Ovary (tissue), 9 donors: ENCODE measurements around the gene JSRP1. TPM values are rescaled to one million over a fixed set of nuclear protein-coding genes. Genes with fewer than 3 reads are reported as not detected.

Experiments used
- DNase-seq, 5 donors: peaks; one replicate each; pipeline ENCODE4 v3.0.0-alpha.2; 2019 to 2020
- H3K27ac ChIP-seq, 2 donors: fragments of 200-600 bp; one replicate each; pipeline versions ENCODE4 v1.5.1 to v1.8.0; 2019 to 2022
- H3K27me3 ChIP-seq: fragments of 200-600 bp; one replicate; pipeline ENCODE4 v1.8.0; 2022
- H3K36me3 ChIP-seq: fragments of 200-600 bp; sonication (generic); one replicate; pipeline ENCODE4 v1.5.1; 2019
- H3K4me1 ChIP-seq: one replicate; pipeline ENCODE4 v1.8.1; 2013; ENCODE audit warnings: mild to moderate bottlenecking, moderate library complexity; ENCODE audit not compliant: insufficient read depth
- H3K4me3 ChIP-seq: fragments of 200-600 bp; sonication (generic); one replicate; pipeline ENCODE4 v1.5.1; 2017
- H3K9me3 ChIP-seq, 2 donors: fragments of 200-600 bp in 1 of 2; sonication (generic) in 1 of 2; one replicate each; pipeline versions ENCODE4 v1.5.1 to v1.8.1; 2013 to 2019; ENCODE audit warnings: mild to moderate bottlenecking in 1 of 2, moderate library complexity in 1 of 2
- EP300 ChIP-seq: sonication (generic); formaldehyde crosslinking; IDR thresholded peaks from one replicate; pipeline ENCODE4 v1.6.1; 2017; ENCODE audit warnings: antibody characterized with exemption
- POLR2A ChIP-seq: fragments of 450-650 bp; IDR thresholded peaks from one replicate; pipeline ENCODE4 v1.6.1; 2017; ENCODE audit warnings: antibody characterized with exemption, mild to moderate bottlenecking, moderate library complexity
- WGBS, 3 donors: extraction: QIAGEN DNeasy Blood & Tissue Kit in 1 of 3; methylation state at CpG; one replicate each; pipeline versions ENCODE4 v1.1.5 to v1.1.7; 2013 to 2017; 5-methylcytosine and 5-hydroxymethylcytosine counted together
- intact Hi-C, 4 donors: fragments of 100-400 bp; cut with DNase I; formaldehyde crosslinking; loops; one replicate each; pipeline versions ENCODE4 v1.11.0 to v1.15.1; 2022 to 2023
- polyA plus RNA-seq, 2 donors: library from polyadenylated mRNA; stranded (reverse); fragments of 200-250 nt in 1 of 2; fragments of 350-450 nt in 1 of 2; fragmentation: Illumina TruSeq in 1 of 2; extraction: RNeasy Lipid Tissue Mini Kit (QIAGEN cat#74804) in 1 of 2; gene quantifications; one replicate each; pipeline ENCODE4 v1.2.3, GENCODE V29; 2013 to 2014
- total RNA-seq, 7 donors: library from RNA; depleted of rRNA in 2 of 7; stranded (reverse); fragments of >200 nt in 2 of 7; fragmentation: NEBNext Ultra II Directional in 3 of 7; extraction: Animal tissue kit (Norgen Biotek cat#: 25700) in 3 of 7; gene quantifications; one replicate each; pipeline versions ENCODE4 v1.1.0 to v1.2.4, GENCODE V29; 2016 to 2023
- TF ChIP-seq, protein P1 (sequence below), 3 donors: fragments of 450-650 bp in 2 of 3; fragments of 200-600 bp in 1 of 3; IDR thresholded peaks; one replicate each; pipeline versions ENCODE4 v1.5.1 to v1.8.0; 2016 to 2022; ENCODE audit warnings: antibody characterized with exemption in 3 of 3, mild to moderate bottlenecking in 1 of 3
- donor health status: DM: no; HTN: no; CAD: no; lungs with moderate emphysema.
- donor health status: DM: no; HTN: no; CAD: no.
- donor health status: Bipolar disorder and iron deficiency.
- donor health status: DM: yes; HTN: yes; CAD: no.
- donor health status: DM: no; HTN: no; CAD: no.
- donor health status: DM: yes; HTN: yes; CAD: no.

JSRP1 gene
- total and polyA plus RNA-seq, 9 donors = 0.30 to 0.92 (median 0.35) TPM; not detected in 4

DNA sequence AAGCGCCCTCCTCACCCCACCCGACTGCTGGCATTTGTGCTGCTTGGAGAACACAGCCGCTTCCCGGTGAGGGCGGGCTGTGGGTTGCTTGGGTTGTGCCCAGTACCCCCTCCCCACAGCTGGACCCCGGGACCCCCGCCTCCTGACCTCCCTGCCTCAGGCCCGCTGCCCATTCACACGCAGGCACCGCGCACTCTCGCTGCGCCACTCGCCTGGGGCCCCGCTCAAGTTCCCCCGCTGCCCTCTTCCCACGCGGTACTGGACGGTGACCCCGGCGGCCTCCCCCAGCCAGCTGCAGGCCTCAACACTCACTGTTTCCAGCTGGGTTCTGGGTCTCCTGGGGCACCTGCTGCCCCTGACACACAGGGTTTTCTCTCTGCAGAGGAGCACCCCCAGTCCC is 36.5 kb downstream of the JSRP1 start:
- H3K36me3 ChIP-seq = no peaks in the 10 kb centered on the region
- intact Hi-C loops = no loop called here
- H3K27me3 ChIP-seq = no peaks in the 10 kb centered on the region
- no peak for DNase-seq
- no peak overlapping the region for H3K27ac ChIP-seq
- peaks cover 2% of the 10 kb centered on the region for H3K4me1 ChIP-seq
- WGBS, 3 donors = 89 to 92% (median 91%) methylated on average over 21 of the region's 21 CpGs
- no peak overlapping the region for H3K4me3 ChIP-seq
- TF ChIP-seq, protein P1, sequence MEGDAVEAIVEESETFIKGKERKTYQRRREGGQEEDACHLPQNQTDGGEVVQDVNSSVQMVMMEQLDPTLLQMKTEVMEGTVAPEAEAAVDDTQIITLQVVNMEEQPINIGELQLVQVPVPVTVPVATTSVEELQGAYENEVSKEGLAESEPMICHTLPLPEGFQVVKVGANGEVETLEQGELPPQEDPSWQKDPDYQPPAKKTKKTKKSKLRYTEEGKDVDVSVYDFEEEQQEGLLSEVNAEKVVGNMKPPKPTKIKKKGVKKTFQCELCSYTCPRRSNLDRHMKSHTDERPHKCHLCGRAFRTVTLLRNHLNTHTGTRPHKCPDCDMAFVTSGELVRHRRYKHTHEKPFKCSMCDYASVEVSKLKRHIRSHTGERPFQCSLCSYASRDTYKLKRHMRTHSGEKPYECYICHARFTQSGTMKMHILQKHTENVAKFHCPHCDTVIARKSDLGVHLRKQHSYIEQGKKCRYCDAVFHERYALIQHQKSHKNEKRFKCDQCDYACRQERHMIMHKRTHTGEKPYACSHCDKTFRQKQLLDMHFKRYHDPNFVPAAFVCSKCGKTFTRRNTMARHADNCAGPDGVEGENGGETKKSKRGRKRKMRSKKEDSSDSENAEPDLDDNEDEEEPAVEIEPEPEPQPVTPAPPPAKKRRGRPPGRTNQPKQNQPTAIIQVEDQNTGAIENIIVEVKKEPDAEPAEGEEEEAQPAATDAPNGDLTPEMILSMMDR (IDR thresholded peaks at IDR 0.05) = no peak
- no peak for TF ChIP-seq EP300
- TF ChIP-seq POLR2A = no peak
- H3K9me3 ChIP-seq = no peaks in the 10 kb centered on the region

DNA sequence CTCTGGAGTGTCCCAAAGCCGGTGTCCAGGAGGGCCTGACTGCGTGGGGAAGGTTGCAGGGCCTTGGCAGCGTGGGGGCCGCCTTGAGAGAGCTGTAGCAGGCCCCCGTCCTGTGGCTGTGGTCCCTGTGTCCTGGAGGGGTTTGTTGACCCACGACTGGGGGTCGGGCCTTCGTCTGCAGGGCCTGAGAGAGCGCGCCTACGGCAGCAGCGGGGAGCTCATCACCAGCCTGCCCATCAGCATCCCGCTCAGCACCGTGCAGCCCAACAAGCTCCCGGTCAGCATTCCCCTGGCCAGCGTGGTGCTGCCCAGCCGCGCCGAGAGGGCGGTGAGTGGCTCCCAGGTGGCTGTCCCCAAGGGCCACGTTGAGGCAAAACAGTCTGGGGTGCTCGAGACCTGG is 38.6 kb downstream of the JSRP1 start:
- 95 to 97% (median 95%) methylated on average over 21 to 22 of the region's 22 CpGs for WGBS, 3 donors
- intact Hi-C loops = no loop called here

DNA sequence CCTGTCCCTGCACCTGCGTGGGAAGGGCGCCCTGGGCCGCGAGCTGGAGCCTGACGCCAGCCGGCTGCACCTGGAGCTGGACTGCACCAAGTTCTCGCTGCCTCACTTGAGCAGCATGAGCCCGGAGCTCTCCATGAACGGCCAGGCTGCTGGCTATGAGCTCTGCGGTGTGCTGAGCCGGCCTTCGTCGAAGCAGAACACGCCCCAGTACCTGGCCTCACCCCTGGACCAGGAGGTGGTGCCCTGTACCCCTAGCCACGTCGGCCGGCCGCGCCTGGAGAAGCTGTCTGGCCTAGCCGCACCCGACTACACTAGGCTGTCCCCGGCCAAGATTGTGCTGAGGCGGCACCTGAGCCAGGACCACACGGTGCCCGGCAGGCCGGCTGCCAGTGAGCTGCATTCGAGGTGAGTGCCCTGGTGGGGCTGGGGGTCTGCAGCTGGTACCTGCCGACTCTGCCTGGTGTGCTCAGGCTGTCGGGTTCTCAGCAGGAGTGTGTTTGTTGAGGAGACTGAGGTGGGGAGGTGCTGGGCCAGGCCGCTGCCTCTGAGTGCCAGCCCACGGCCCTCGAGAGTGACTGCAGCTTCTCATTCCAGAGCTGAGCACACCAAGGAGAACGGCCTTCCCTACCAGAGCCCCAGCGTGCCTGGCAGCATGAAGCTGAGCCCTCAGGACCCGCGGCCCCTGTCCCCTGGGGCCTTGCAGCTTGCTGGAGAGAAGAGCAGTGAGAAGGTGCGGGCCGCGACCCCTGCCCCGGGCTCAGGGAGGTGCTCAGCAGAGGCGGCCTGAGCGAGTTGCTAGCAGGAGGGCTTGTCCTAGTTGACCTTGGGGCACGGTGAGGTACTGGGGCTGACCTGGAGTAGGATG is 39.6 kb downstream of the JSRP1 start:
- no peak for DNase-seq
- no peaks in the 10 kb centered on the region for H3K9me3 ChIP-seq
- H3K4me1 ChIP-seq = peaks cover 2% of the 10 kb centered on the region
- H3K4me3 ChIP-seq = no peak overlapping the region
- H3K27me3 ChIP-seq = no peaks in the 10 kb centered on the region
- H3K36me3 ChIP-seq = no peaks in the 10 kb centered on the region
- 92 to 96% (median 93%) methylated on average over 38 to 43 of the region's 43 CpGs for WGBS, 3 donors
- TF ChIP-seq, protein P1 (IDR thresholded peaks at IDR 0.05) = no peak
- TF ChIP-seq POLR2A (no peak), EP300 (no peak)
- H3K27ac ChIP-seq = no peak overlapping the region
- intact Hi-C loops = no loop called here

More for the DNA sequence above, 38.6 kb downstream of the JSRP1 start:
- Histone ChIP-seq H3K4me3 (no peak overlapping the region), H3K27me3 (no peaks in the 10 kb centered on the region), H3K9me3 (no peaks in the 10 kb centered on the region), H3K27ac (no peak overlapping the region), H3K4me1 (peaks cover 2% of the 10 kb centered on the region), H3K36me3 (no peaks in the 10 kb centered on the region)
- TF ChIP-seq POLR2A = no peak
- TF ChIP-seq EP300 = no peak
- TF ChIP-seq, protein P1 (IDR thresholded peaks at IDR 0.05) = no peak
- no peak for DNase-seq

DNA sequence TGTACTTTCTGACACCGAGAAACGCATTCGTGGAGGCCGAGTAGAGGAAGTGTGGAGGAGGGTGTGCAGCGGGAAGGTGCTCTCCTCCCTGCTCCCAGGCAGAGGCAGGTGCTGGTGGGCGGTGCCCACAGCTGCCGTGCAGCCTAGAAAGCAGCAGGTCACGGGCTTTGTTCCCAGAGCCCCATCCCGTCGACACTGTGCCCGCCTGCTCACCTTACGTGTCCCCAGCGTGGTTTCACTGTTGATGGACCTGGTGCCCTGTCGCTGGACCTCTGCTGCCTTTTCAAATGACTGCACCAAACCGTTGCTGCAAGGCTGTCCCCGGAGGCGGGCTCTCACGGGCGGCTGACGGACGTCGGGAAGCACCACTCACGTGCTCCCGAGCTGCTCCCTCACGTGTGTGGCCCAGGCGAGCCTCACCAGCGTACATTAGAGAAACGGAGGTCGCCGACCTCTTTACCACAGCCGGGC is 40.9 kb downstream of the JSRP1 start:
- H3K4me1 ChIP-seq = no peaks in the 10 kb centered on the region
- 73 to 75% (median 74%) methylated on average over 31 of the region's 31 CpGs for WGBS, 3 donors
- no peak for DNase-seq
- no peaks in the 10 kb centered on the region for H3K27me3 ChIP-seq
- intact Hi-C loops = no loop called here
- TF ChIP-seq POLR2A (no peak), EP300 (no peak)
- TF ChIP-seq, protein P1 (IDR thresholded peaks at IDR 0.05) = no peak
- no peak overlapping the region for H3K27ac ChIP-seq
- no peak overlapping the region for H3K4me3 ChIP-seq
- no peaks in the 10 kb centered on the region for H3K9me3 ChIP-seq
- H3K36me3 ChIP-seq = no peaks in the 10 kb centered on the region
